ENCODE data around the gene BCAT1. TPM values are rescaled to one million over a fixed set of nuclear protein-coding genes. Genes with fewer than 3 reads are reported as not detected.
A peak's percentile ranks its signal among the peaks of the same experiment; 100 is the strongest.

The BCAT1 gene
- total and polyA plus RNA-seq, 2 experiments from 2014 or later, result 53.6 to 181 TPM

DNA sequence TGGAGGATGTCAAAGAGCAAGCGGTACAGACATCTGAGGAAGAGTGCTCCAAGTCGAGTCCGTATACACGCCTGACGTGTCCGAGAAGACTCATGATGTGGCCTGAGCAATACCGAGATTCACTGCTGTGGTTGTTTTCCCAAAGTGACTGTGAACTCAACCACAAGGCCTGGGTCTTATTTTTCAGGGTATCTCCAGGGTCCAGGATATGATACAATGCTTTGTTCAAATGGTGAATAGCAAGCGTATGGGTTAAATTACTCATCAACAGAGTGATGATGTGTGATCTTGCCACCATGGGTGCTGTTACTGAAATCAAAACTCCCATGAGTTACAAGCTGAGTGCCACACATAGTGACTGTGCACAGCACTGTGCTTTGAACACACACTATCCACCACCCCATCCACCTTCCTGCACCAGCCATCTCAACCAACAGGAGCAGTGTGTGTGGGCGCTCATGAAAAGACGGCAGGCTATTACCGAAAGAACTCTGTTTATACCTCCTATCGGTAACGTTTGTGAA lies 109.6 kb downstream of the BCAT1 start (continued):
- TF ChIP-seq, protein P1, sequence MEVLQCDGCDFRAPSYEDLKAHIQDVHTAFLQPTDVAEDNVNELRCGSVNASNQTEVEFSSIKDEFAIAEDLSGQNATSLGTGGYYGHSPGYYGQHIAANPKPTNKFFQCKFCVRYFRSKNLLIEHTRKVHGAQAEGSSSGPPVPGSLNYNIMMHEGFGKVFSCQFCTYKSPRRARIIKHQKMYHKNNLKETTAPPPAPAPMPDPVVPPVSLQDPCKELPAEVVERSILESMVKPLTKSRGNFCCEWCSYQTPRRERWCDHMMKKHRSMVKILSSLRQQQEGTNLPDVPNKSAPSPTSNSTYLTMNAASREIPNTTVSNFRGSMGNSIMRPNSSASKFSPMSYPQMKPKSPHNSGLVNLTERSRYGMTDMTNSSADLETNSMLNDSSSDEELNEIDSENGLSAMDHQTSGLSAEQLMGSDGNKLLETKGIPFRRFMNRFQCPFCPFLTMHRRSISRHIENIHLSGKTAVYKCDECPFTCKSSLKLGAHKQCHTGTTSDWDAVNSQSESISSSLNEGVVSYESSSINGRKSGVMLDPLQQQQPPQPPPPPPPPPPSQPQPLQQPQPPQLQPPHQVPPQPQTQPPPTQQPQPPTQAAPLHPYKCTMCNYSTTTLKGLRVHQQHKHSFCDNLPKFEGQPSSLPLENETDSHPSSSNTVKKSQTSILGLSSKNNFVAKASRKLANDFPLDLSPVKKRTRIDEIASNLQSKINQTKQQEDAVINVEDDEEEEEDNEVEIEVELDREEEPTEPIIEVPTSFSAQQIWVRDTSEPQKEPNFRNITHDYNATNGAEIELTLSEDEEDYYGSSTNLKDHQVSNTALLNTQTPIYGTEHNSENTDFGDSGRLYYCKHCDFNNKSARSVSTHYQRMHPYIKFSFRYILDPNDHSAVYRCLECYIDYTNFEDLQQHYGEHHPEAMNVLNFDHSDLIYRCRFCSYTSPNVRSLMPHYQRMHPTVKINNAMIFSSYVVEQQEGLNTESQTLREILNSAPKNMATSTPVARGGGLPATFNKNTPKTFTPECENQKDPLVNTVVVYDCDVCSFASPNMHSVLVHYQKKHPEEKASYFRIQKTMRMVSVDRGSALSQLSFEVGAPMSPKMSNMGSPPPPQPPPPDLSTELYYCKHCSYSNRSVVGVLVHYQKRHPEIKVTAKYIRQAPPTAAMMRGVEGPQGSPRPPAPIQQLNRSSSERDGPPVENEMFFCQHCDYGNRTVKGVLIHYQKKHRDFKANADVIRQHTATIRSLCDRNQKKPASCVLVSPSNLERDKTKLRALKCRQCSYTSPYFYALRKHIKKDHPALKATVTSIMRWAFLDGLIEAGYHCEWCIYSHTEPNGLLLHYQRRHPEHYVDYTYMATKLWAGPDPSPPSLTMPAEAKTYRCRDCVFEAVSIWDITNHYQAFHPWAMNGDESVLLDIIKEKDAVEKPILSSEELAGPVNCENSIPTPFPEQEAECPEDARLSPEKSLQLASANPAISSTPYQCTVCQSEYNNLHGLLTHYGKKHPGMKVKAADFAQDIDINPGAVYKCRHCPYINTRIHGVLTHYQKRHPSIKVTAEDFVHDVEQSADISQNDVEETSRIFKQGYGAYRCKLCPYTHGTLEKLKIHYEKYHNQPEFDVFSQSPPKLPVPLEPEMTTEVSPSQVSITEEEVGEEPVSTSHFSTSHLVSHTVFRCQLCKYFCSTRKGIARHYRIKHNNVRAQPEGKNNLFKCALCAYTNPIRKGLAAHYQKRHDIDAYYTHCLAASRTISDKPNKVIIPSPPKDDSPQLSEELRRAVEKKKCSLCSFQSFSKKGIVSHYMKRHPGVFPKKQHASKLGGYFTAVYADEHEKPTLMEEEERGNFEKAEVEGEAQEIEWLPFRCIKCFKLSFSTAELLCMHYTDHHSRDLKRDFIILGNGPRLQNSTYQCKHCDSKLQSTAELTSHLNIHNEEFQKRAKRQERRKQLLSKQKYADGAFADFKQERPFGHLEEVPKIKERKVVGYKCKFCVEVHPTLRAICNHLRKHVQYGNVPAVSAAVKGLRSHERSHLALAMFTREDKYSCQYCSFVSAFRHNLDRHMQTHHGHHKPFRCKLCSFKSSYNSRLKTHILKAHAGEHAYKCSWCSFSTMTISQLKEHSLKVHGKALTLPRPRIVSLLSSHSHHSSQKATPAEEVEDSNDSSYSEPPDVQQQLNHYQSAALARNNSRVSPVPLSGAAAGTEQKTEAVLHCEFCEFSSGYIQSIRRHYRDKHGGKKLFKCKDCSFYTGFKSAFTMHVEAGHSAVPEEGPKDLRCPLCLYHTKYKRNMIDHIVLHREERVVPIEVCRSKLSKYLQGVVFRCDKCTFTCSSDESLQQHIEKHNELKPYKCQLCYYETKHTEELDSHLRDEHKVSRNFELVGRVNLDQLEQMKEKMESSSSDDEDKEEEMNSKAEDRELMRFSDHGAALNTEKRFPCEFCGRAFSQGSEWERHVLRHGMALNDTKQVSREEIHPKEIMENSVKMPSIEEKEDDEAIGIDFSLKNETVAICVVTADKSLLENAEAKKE (CRISPR knock-in tag; IDR thresholded peaks at IDR 0.05), result no peak
- no peak for TF ChIP-seq POLR2AphosphoS5 (IDR thresholded peaks at IDR 0.05; ENCODE audit: low read depth)
- no peak for TF ChIP-seq ETS1 (IDR thresholded peaks at IDR 0.05)
- no peak for TF ChIP-seq NANOG (IDR thresholded peaks at IDR 0.05; ENCODE audit: borderline replicate concordance)
- no peak for TF ChIP-seq ZNF331 (CRISPR knock-in tag; IDR thresholded peaks at IDR 0.05; ENCODE audit: low read depth)
- TF ChIP-seq STAT1 (IDR thresholded peaks at IDR 0.05; ENCODE audit: unreplicated experiment), result no peak

GRCh38 chr12:24838531-24838950 lies 110.4 kb downstream of the BCAT1 start:
- Mint-ChIP-seq H3K9me3 (no peaks in the 10 kb centered on the region), H3K27ac (no peak overlapping the region; the same call in 1 of the 2 replicates), H3K4me1 (no peaks in the 10 kb centered on the region), H3K27me3 (ENCODE audit: insufficient read depth, low read depth, poor library complexity) (peaks cover 2% of the 10 kb centered on the region), H3K4me3 (no peak overlapping the region), H3K36me3 (ENCODE audit: low read depth) (peaks cover 84% of the 10 kb centered on the region)
- Histone ChIP-seq H3K27ac (ENCODE audit: low read depth) (0 out of 2 replicates have a peak overlapping the region, but pooled peaks have one; percentile 36), H3K9me2 (ENCODE audit: insufficient read depth) (no peaks in the 10 kb centered on the region), H4K20me1 (replicated peaks; ENCODE audit: insufficient read depth) (no peaks in the 10 kb centered on the region), H3K4me2 (no peak overlapping the region), H3K4me3 (no peak overlapping the region), H3K4me1 (ENCODE audit: insufficient read depth) (no peaks in the 10 kb centered on the region), H3F3A (replicated peaks; ENCODE audit: low read depth) (no peaks in the 10 kb centered on the region), H3K79me2 (replicated peaks; ENCODE audit: insufficient read depth) (no peaks in the 10 kb centered on the region), H2AFZ (no peak overlapping the region), H3K27me3 (ENCODE audit: insufficient read depth) (no peaks in the 10 kb centered on the region), H3K36me3 (ENCODE audit: insufficient read depth) (peaks cover 5% of the 10 kb centered on the region; the same call in 1 of the 2 replicates)
- no peak for DNase-seq (ENCODE audit: low spot score)
- ATAC-seq, result no peak
- TF ChIP-seq, protein P2, sequence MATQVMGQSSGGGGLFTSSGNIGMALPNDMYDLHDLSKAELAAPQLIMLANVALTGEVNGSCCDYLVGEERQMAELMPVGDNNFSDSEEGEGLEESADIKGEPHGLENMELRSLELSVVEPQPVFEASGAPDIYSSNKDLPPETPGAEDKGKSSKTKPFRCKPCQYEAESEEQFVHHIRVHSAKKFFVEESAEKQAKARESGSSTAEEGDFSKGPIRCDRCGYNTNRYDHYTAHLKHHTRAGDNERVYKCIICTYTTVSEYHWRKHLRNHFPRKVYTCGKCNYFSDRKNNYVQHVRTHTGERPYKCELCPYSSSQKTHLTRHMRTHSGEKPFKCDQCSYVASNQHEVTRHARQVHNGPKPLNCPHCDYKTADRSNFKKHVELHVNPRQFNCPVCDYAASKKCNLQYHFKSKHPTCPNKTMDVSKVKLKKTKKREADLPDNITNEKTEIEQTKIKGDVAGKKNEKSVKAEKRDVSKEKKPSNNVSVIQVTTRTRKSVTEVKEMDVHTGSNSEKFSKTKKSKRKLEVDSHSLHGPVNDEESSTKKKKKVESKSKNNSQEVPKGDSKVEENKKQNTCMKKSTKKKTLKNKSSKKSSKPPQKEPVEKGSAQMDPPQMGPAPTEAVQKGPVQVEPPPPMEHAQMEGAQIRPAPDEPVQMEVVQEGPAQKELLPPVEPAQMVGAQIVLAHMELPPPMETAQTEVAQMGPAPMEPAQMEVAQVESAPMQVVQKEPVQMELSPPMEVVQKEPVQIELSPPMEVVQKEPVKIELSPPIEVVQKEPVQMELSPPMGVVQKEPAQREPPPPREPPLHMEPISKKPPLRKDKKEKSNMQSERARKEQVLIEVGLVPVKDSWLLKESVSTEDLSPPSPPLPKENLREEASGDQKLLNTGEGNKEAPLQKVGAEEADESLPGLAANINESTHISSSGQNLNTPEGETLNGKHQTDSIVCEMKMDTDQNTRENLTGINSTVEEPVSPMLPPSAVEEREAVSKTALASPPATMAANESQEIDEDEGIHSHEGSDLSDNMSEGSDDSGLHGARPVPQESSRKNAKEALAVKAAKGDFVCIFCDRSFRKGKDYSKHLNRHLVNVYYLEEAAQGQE (IDR thresholded peaks at IDR 0.05; ENCODE audit: unreplicated experiment), result no peak
- TF ChIP-seq ZNF331 (CRISPR knock-in tag; IDR thresholded peaks at IDR 0.05; ENCODE audit: low read depth) (no peak), EZH2 (IDR thresholded peaks at IDR 0.05; ENCODE audit: low read depth, unreplicated experiment) (no peak)
